NCI-H226 (cell line): Measurements from ENCODE around the gene LRSAM1.

ENCODE experiments used
- DNase-seq: peaks from one replicate; pipeline ENCODE4 v3.0.0-alpha.2; 2015

Gene LRSAM1

DNA sequence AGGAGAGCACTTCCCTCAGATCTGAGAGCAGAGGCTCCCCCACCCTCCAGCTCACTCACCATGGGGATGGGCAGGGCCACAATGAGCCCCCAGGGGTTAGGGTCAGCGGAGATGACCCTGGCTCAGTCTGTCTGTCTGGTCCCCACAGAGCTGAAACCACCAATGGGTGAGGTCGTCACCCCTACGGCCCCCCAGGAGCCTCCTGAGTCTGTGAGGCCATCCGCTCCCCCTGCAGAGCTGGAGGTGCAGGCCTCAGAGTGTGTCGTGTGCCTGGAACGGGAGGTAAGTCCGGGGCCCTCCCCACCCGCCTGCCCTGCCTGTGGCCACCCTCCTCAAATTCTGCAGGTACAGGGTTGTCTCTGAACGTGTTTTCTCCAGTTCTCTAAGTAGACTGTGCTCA, 49.6 kb downstream of the LRSAM1 start:
- no peak for DNase-seq

DNA sequence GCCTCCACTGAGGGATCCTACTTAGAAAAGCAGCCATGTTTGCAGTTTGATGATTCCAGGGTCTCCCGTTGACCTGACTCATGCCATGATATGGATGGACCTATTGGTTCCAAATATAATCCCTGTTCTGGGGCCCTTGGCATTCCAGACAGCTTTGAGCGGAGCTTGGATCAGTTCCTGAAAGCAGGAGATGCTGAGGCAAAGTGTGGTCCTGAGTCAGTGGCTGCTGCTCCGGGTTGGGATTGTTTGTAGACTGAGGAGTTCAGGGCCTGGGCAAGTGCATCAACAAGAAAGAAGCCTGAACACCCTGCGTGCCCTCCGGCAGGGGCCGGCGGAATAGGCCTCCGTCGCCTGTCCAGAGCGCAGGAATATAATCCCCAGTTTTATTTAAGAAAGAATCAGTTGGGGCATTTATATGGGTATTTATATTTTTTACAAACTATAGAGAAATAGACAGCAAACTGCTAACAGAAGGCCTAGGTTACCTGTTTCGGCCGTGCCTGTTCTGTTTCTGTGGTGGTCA, 50.6 kb downstream of the LRSAM1 start:
- no peak for DNase-seq

DNA sequence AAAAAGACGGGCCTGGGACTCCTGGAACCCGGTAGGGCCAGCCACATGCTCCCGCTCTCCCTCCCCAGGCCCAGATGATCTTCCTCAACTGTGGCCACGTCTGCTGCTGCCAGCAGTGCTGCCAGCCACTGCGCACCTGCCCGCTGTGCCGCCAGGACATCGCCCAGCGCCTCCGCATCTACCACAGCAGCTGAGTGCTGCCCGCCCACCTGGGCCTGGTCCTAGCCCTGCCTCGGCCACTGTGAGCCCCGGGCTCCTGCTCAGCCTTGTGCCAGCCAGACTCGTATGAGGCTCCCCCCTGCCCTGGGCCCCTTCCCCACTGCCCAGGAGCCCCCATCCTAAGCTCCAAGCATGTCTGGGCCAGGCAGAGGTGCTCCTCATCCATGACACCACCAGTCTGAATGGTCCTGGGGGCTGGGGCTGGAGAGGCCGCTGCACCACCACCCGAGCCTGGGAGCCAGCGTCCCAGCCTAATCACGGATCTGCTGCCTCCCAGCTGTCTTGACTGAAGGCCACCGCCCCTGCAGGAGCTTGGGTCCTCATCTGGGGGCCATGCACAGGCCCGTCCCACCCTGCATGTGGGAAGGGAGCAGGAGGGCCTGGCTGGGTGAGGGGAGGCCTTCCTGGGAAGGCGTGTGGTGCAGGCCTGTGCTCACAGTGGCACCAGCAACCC, 51.5 kb downstream of the LRSAM1 start:
- DNase-seq: no peak

- no peak for DNase-seq
Observed at GRCh38 chr9:127503379-127503921, 52.1 kb downstream of the LRSAM1 start.

- DNase-seq: peak; percentile 45
Observed at GRCh38 chr9:127503947-127504886, 52.9 kb downstream of the LRSAM1 start.

DNA sequence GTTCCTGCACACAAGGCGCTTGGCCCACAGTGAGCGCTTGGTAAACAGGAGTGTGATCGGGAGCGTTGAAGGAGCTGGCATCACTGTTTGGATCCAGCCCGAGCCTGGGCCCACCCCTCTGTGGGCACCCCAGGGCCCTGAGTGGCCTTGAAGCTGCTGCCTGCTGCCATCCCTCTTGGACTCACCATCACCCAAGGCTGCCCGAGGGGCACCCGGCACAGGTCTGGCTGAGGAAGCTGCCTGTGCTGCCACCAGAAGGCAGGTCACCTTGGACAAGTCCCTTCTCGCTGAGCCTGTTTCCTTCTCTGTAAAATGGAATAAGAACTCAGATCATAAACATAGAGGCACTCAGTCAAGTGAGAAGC, 53.6 kb downstream of the LRSAM1 start:
- DNase-seq: no peak

DNA sequence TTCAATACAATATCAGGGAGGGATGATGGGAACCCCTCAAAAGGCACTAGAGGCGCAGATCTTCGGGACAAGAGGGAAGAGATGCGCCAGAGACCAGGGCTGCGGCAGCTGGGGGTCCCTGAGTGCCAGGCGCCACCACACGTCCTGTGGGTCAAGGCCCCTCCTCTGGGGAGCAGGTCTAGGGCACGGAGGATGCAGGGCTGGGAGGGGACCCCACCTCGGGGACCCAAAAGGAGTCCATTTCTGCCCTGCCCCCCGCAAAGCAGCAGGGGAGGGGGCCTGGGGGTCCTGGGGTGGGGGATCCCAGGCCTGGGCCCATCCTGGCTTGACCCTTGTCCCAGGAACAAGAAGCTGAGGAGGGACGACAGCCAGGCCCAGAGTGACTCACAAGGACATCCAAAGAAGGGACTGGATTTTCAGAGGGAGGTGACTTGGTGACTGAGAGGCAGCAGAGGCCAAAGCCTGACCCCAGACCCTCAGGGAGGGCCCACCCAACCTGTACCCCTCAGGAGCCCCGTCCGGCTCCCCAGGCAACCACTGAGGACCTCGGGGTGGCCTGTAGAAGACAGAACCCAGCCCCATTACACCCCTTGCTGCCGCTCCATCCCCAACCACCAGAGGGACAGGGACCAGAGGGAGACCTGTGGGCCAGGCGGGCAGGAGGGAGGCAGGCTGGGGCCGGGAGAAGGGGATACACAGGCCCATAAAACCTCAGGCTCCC, 54.2 kb downstream of the LRSAM1 start:
- DNase-seq: peak; percentile 27

- peak; percentile 49 for DNase-seq
Observed at GRCh38 chr9:127506117-127506813, 55.0 kb downstream of the LRSAM1 start.

GRCh38 chr9:127506814-127507750, 55.8 kb downstream of the LRSAM1 start:
- peak; percentile 25 for DNase-seq

DNA sequence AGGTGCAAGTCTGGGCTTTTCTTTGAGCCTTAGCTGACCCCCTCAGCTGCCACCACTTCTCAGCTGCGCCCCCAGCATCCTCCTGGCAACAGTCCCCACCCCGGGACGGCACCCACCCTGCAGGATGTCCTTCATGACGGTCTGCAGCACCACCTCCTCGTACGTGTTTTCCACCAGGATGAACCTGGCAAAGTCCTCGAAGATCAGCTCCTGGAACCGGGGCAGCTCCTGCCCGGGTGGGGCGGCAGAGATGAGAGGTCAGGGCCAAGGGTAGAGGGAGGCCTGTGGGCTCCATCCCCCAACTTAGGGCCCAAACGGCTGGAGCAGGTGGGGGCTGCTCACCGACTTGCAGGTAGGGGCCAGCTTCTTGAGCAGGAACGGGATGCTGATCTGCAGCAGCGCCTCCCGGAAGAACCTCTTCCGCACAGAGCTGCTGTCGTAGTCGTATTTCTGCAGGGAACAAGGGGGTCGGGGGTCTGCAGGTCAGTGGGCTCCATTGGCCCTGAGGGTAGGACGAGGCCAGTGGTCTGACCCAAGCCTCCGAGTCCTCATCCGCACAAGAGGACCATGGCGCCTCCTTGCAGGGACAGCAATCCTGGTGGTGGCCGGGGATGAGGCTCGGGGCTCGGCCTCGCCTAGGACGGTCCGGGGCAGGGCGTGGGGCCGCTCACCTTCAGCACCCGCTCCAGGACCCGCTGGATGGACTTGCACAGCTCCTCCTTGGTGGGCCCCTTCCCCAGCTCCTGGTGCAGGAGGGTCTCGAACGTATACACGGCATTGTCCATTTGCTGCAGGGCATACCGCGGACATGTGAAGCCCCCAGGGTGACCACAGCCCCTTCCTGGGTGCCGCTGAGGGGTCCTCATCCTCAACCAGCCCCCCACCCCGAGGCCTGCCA, 56.7 kb downstream of the LRSAM1 start:
- DNase-seq: no peak

DNA sequence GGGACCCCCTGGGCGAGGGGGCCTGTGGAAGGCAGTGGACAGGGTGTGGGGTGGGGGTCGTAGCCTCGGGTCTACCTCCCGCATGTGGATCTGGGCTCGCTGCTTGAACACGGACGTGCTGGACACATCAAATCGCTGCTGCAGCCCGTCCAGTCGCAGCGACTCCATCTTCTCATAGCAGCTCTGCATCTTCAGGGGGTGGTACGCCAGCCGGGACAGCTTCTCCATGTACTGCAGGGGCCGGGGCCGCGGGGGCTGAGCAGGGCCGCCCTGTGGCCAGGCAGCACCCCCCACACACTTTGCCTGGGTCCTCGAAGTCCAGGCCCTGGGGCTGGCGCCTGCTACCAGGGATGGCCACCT, 57.6 kb downstream of the LRSAM1 start:
- no peak for DNase-seq

DNA sequence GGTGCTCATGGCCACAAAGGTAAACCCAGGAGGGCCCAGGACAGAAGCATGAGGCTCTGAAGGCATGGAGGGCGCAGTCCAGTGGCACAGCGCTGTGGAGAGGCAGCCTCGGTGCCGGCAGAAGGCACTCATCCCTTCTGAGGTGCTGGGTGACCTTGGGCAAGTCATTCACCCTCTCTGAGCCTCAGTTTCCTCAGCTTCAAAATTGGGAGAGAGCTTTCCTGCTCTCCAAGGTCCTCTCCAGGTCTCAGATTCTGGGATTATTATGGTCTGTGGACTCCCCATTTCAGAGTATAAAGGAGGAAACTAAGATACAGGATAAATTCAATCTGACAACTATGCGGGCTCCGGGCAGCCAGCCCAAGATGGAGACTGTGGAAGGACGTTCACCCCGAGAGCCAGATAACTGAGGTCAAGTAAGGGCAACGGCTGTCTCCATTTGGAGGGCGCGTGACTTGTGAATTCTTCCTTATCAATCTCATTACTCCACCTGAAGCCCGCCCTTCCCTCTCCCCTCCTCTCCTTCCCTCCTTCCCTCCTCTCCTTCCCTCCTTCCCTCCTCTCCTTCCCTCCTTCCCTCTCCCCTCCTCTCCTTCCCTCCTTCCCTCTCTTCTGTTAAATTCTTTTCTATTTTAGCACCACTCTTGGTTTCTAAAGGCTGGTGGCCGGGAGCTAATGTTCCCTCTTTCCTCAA, 58.1 kb downstream of the LRSAM1 start:
- DNase-seq: peak; percentile 34

- no peak for DNase-seq
Observed at GRCh38 chr9:127509955-127510299, 58.6 kb downstream of the LRSAM1 start.

DNA sequence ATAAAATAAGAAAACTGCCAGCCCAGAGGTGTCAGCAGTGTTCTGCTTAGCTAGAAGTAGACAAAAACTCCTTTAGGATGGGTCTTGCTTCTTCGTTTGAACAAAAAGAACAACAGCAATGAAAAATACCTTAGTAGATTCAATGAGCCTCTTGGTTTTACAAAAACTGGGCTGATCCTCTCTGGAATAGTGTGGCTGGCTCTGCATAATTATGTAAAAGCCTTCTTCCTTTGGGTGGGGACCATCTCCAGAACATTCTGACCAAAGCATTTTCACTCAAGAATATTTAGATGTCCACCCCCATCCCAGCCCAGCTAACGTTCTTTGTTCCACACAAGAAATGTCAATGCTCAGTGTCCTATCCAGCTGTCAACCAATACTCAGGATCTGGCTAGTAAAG, 63.2 kb downstream of the LRSAM1 start:
- no peak for DNase-seq

DNA sequence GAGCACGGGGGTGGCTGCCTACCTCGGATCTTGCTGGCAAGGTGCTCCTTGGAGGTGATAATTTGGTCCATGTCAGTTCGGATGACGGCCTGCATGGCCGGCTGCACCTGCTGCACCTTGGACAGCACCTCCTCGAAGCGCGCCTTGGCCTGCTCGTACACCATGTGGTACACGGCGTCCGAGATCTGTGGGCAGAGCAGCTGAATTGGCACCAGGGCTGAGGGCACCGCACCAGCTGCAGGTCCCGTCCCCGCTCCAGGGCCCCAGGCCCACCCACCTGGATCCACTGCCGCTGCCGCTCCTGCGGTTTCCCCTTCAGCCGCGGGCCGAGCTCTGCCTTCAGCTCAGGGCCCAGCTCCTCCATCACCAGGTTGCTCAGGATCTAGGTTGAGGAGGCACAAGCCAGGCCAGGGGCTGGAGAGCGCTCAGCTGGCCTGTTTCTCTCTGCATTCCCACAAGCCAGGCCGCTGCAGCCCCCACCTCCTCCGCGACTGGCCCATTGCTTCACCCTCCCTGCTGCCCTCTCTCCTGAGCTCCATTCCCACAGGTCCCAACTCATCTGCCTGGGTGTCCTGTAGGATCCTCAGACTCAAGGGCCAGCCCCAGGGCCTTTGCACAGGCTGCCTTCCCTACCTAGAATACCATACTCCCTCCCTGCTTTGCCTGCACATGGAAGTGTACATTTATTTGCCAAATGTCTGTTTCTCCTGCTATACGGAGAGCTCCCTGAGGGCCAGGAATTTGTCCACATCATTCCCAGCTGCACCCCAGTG, 65.7 kb downstream of the LRSAM1 start:
- no peak for DNase-seq

DNA sequence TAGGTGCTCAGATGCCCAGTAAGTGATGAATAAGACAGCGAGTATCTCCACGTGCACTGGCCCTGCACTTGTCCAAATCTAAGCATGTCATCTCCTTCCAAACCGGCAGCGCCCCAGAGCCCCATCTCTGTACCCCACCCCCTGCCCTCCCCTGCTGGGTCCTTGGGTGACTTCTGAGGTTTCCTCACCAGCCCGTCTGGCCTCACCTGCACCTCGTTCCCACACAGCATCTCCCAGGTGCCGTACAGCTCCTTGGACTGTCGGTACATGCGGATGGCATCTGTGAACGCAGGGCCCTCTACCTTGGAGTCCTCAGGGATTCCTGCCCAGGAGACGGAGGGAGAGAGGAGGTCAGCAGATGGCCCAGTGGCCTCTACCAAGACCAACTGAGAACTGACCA, 66.3 kb downstream of the LRSAM1 start:
- no peak for DNase-seq

- no peak for DNase-seq
Observed at GRCh38 chr9:127518091-127518856, 67.0 kb downstream of the LRSAM1 start.
